Heart left ventricle (tissue), 16 donors: Measurements from ENCODE around the gene MGAT3. TPM values are rescaled to one million over a fixed set of nuclear protein-coding genes. Genes with fewer than 3 reads are reported as not detected.
A peak's percentile ranks its signal among the peaks of the same experiment; 100 is the strongest.

ENCODE experiments used
- ATAC-seq, 4 donors: fragments of 200-7000 bp; cut with Tn5 transposase; one replicate each; pipeline ENCODE4 v1.9.1; 2020 to 2022; ENCODE audit warnings: moderate library complexity in 4 of 4, mild to moderate bottlenecking in 3 of 4, moderate number of reproducible peaks in 1 of 4
- DNase-seq, 5 donors: peaks; one replicate each; pipeline ENCODE4 v3.0.0-alpha.2; 2020
- H3K27ac ChIP-seq, 12 donors: fragments of 200-600 bp; sonication (generic) in 4 of 12; one replicate each; pipeline versions ENCODE4 v1.5.0 to v1.8.0; 2016 to 2022; ENCODE audit warnings: mild to moderate bottlenecking in 2 of 12
- H3K27me3 ChIP-seq, 9 donors: fragments of 200-600 bp; sonication (generic) in 2 of 9; one replicate each; pipeline versions ENCODE4 v1.5.1 to v1.8.0; 2016 to 2022; ENCODE audit warnings: mild to moderate bottlenecking in 3 of 9
- H3K36me3 ChIP-seq, 9 donors: fragments of 200-600 bp; sonication (generic) in 2 of 9; one replicate each; pipeline versions ENCODE4 v1.5.0 to v1.8.0; 2018 to 2022; ENCODE audit warnings: mild to moderate bottlenecking in 2 of 9
- H3K4me1 ChIP-seq, 12 donors: fragments of 200-600 bp; sonication (generic) in 4 of 12; one replicate each; pipeline versions ENCODE4 v1.5.0 to v1.8.0; 2016 to 2022; ENCODE audit warnings: mild to moderate bottlenecking in 3 of 12
- H3K4me3 ChIP-seq, 12 donors: fragments of 200-600 bp; sonication (generic) in 4 of 12; one replicate each; pipeline versions ENCODE4 v1.5.0 to v1.8.0; 2017 to 2022; ENCODE audit warnings: mild to moderate bottlenecking in 9 of 12, moderate library complexity in 4 of 12
- H3K9me3 ChIP-seq, 12 donors: fragments of 200-600 bp; sonication (generic) in 4 of 12; one replicate each; pipeline versions ENCODE4 v1.5.0 to v1.8.0; 2016 to 2022; ENCODE audit warnings: mild to moderate bottlenecking in 1 of 12
- POLR2A ChIP-seq, 2 donors: fragments of 450-650 bp; IDR thresholded peaks; one replicate each; pipeline ENCODE4 v1.6.1; 2017; ENCODE audit warnings: antibody characterized with exemption in 2 of 2, mild to moderate bottlenecking in 2 of 2, moderate library complexity in 2 of 2
- WGBS, 4 donors: extraction: QIAGEN DNeasy Blood & Tissue Kit in 2 of 4; methylation state at CpG; one replicate each; pipeline versions ENCODE4 v1.1.5 to v1.1.7; 2013 to 2018; 5-methylcytosine and 5-hydroxymethylcytosine counted together
- intact Hi-C, 10 donors: fragments of 100-400 bp; cut with DNase I; formaldehyde crosslinking; loops; one replicate each; pipeline versions ENCODE4 v1.11.1 to v1.14.2; 2022
- polyA plus RNA-seq, 2 donors: library from polyadenylated mRNA; stranded (reverse); fragments of 200-250 nt; gene quantifications; one replicate each; pipeline ENCODE4 v1.2.3, GENCODE V29; 2013
- total RNA-seq, 9 donors: library from RNA; depleted of rRNA in 2 of 9; stranded (reverse); fragments of >200 nt in 2 of 9; fragmentation: NEBNext Ultra II Directional in 3 of 9; extraction: Animal tissue kit (Norgen Biotek cat#: 25700) in 3 of 9; gene quantifications; one replicate each; pipeline versions ENCODE4 v1.1.0 to v1.2.4, GENCODE V29; 2016 to 2023
- TF ChIP-seq, protein P1 (sequence below), 12 donors: fragments of 200-600 bp; sonication (generic) in 4 of 12; IDR thresholded peaks; one replicate each; pipeline versions ENCODE4 v1.5.0 to v1.8.0; 2018 to 2022; ENCODE audit warnings: antibody characterized with exemption in 12 of 12, mild to moderate bottlenecking in 5 of 12
- donor health status: ischemic (EF 13 %, LVEDD 7.1; RV severe dilation, severe dysfunction).
- donor health status: healthy with polysubstance abuse.
- donor health status: DM: no; HTN: yes; CAD: no.
- donor health status: DM: no; HTN: no; CAD: no.
- donor health status: ischemic (EF 25% LVEDD 6.9; RV normal size, moderate dysfunction).
- donor health status: ischemic (EF 25% LVEDD 5.7; RV mildly dilated, moderate dysfunction).
- donor health status: healthy.
- donor health status: DM: yes; HTN: yes; CAD: no.
- donor health status: ischemic (EF 35%, LVEDD 5.7; RV mildly dilated, moderate dysfunction).
- donor health status: nonischemic (EF 11% LVEDD 7.7; RV severe dilation, severe dysfunction).
- donor health status: DM: yes; HTN: yes; CAD: no.
- donor health status: PGD.
- donor health status: ischemic (EF 29% LVEDD 5.4; RV normal size, mild dysfunction).
- donor health status: nonischemic (EF 23%, LVEDD 6.1; RV moderate dilation, normal function).

Gene MGAT3
- total and polyA plus RNA-seq, 11 donors, result 2.2 to 9.9 (median 4.4) TPM

DNA sequence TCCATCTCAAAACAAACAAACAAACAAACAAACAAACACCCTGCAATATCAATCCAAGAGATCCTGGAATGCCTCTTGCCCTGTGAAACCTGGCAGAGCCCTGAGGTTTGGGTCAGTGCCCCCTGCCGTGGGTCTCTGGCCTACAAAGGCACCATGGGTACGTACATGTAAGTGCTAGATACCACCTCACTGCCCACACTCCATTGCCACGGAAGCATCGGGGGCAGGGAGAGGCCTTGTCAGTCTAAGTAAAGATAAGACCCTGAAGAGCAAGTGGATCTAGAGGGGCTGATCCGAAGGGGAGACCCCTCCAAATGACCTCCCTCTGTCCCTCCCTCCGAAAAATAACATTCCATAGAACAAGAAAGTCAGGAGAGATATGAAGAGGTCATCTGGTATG is 43.3 kb downstream of the MGAT3 start:
- DNase-seq, result no peak
- H3K36me3 ChIP-seq, result peaks cover 5 to 14% (median 12%) of the 10 kb centered on the region in 9 donors
- H3K4me1 ChIP-seq, result peaks cover 14 to 69% (median 51%) of the 10 kb centered on the region in 12 donors
- no peak overlapping the region for H3K4me3 ChIP-seq
- intact Hi-C loops, result loop anchor here in 5 of 10 donors (5.0 to 10.0 kb wide), 3 partner anchors 65 to 103 kb away; partner anchors contain the start of gene TAB1 (in 2 of the 5)
- H3K9me3 ChIP-seq, result no peaks in the 10 kb centered on the region
- H3K27me3 ChIP-seq, result no peaks in the 10 kb centered on the region
- peak overlapping the region in 8 of 12 donors; percentile 76 to 96 (median 93) for H3K27ac ChIP-seq
- WGBS, 4 donors, result 63 to 71% (median 67%) methylated on average over 6 of the region's 6 CpGs
- no peak for TF ChIP-seq POLR2A (IDR thresholded peaks at IDR 0.05)
- TF ChIP-seq, protein P1, sequence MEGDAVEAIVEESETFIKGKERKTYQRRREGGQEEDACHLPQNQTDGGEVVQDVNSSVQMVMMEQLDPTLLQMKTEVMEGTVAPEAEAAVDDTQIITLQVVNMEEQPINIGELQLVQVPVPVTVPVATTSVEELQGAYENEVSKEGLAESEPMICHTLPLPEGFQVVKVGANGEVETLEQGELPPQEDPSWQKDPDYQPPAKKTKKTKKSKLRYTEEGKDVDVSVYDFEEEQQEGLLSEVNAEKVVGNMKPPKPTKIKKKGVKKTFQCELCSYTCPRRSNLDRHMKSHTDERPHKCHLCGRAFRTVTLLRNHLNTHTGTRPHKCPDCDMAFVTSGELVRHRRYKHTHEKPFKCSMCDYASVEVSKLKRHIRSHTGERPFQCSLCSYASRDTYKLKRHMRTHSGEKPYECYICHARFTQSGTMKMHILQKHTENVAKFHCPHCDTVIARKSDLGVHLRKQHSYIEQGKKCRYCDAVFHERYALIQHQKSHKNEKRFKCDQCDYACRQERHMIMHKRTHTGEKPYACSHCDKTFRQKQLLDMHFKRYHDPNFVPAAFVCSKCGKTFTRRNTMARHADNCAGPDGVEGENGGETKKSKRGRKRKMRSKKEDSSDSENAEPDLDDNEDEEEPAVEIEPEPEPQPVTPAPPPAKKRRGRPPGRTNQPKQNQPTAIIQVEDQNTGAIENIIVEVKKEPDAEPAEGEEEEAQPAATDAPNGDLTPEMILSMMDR (IDR thresholded peaks at IDR 0.05), result no peak
- no peak for ATAC-seq

DNA sequence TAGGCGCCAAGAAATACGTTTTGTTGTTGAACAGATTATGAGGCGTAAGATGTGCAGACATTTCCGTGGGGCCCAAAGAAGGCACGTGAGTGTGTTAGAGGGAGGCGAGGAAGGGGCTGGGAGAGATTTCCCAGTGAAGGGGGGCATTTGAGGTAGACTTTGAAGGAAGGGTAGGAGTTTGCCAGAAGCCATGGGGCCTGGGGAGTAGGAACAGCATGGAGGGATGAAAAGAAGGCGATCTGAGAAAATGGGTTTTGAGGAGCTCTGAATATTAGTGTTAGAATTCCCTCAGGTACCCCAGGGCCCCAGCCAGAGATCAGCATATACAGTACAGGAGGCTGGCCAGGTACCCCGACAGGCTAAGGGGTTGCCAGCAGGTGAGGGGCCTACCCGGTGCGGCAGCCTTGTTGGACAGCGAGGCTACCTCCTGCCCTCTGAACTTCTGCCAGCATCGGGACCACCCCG is 44.9 kb downstream of the MGAT3 start:
- Histone ChIP-seq H3K27me3 (no peaks in the 10 kb centered on the region), H3K4me1 (peaks cover 14 to 70% (median 49%) of the 10 kb centered on the region in 12 donors), H3K4me3 (peak overlapping the region; percentile 76 to 100 (median 96)), H3K36me3 (peaks cover 5 to 30% (median 28%) of the 10 kb centered on the region in 9 donors), H3K9me3 (no peaks in the 10 kb centered on the region), H3K27ac (peak overlapping the region; percentile 54 to 96 (median 92))
- TF ChIP-seq, protein P1 (IDR thresholded peaks at IDR 0.05), result no peak
- TF ChIP-seq POLR2A (IDR thresholded peaks at IDR 0.05), result peak in 1 of 2 donors; percentile 63
- ATAC-seq (no peak), DNase-seq (no peak)
- intact Hi-C loops, result loop anchor here in 7 of 10 donors (1.0 to 10.0 kb wide), 6 partner anchors 17 to 104 kb away; partner anchors contain the start of genes ATF4 (in 4 of the 7) and TAB1 (in 2 of the 7)
- WGBS, 4 donors, result 28 to 39% (median 32%) methylated on average over 10 to 13 of the region's 13 CpGs

DNA sequence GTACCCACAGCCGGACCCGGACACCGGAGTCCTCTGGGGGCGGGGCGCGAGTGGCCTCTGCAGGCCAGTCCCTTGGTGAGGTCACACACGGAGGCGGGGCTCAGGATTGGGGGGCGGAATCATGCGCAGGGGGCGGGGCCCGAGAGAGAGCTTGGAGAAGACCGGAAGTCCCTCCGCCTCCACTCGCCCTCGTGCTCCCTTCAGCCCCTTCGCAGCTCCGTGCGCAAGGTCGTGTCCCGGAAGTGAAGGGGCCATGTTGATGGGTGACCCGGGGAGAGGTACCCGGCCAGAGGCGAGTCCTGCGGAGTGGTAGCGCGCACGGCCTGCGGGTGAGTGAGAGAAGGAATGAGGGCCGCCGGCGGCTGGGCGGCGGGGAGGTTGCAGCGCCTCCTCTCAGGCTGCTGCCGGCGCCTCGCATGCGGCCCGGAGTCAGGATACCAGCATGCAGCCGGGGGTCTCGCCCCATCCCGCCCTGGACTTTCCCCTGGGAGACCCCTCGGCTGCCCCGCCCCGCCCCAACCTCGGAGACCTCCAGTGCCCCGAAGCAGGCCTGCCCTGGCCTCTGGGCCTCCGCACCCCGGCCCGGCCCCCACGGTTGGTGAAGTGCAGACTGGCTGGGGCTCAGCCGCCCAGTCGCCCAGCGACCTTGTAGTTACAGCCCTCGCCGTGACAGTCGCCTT is 45.4 kb downstream of the MGAT3 start, which contains the start of gene MIEF1:
Gene MIEF1 (plus strand): TSS at position 182 of the 680 bp plus-strand sequence. CDS start 9,005 bp downstream, outside the sequence.
- H3K9me3 ChIP-seq, result no peaks in the 10 kb centered on the region
- H3K27ac ChIP-seq, result peak within 1 kb of the TSS; percentile 63 to 96 (median 92)
- intact Hi-C loops, result loop anchor here in 7 of 10 donors (1.0 to 10.0 kb wide), 6 partner anchors 17 to 105 kb away; partner anchors contain the start of genes ATF4 (in 3 of the 7) and TAB1 (in 2 of the 7)
- peaks cover 5 to 36% (median 33%) of the 10 kb centered on the region in 9 donors for H3K36me3 ChIP-seq
- H3K27me3 ChIP-seq, result no peaks in the 10 kb centered on the region
- H3K4me1 ChIP-seq, result peaks cover 14 to 68% (median 48%) of the 10 kb centered on the region in 12 donors
- peak in 1 of 2 donors; percentile 41 for TF ChIP-seq POLR2A (IDR thresholded peaks at IDR 0.05)
- TF ChIP-seq, protein P1 (IDR thresholded peaks at IDR 0.05), result no peak
- 0 to 3% (median 1%) methylated on average over 14 to 58 of the region's 58 CpGs for WGBS, 4 donors
- ATAC-seq (peak; percentile 96 to 98 (median 97)), DNase-seq (peak; percentile 98 to 99 (median 98))
- H3K4me3 ChIP-seq, result peak within 1 kb of the TSS; percentile 76 to 100 (median 96)
